ENCODE data around the gene TTC27.

Gene TTC27

GRCh38 chr2:32804205-32804604 lies 176.4 kb downstream of the TTC27 start:
- no peak for DNase-seq (ENCODE audit: low read depth in 2 of 3, low spot score in 2 of 3)

GRCh38 chr2:32805104-32806095 lies 177.6 kb downstream of the TTC27 start:
- no peak for DNase-seq (ENCODE audit: low read depth in 2 of 3, low spot score in 2 of 3)

- no peak for DNase-seq (ENCODE audit: low read depth in 2 of 3, low spot score in 2 of 3)
Observed at GRCh38 chr2:32806857-32807256, 179.0 kb downstream of the TTC27 start.

- DNase-seq (ENCODE audit: low read depth in 2 of 3, low spot score in 2 of 3), result no peak
Observed at GRCh38 chr2:32807662-32808061, 179.8 kb downstream of the TTC27 start.

- DNase-seq (ENCODE audit: low read depth in 2 of 3, low spot score in 2 of 3), result no peak
Observed at GRCh38 chr2:32810909-32811495, 183.2 kb downstream of the TTC27 start.

GRCh38 chr2:32811696-32812095 lies 183.8 kb downstream of the TTC27 start:
- DNase-seq (ENCODE audit: low read depth in 2 of 3, low spot score in 2 of 3), result no peak

- DNase-seq (ENCODE audit: low read depth in 2 of 3, low spot score in 2 of 3), result no peak
Observed at GRCh38 chr2:32812316-32812715, 184.5 kb downstream of the TTC27 start.

GRCh38 chr2:32820088-32820487 lies 192.2 kb downstream of the TTC27 start:
- DNase-seq (ENCODE audit: low read depth in 2 of 3, low spot score in 2 of 3), result no peak

GRCh38 chr2:32820701-32821100 lies 192.9 kb downstream of the TTC27 start:
- no peak for DNase-seq (ENCODE audit: low read depth in 2 of 3, low spot score in 2 of 3)

GRCh38 chr2:32824070-32824809 lies 196.4 kb downstream of the TTC27 start:
- DNase-seq (ENCODE audit: low read depth in 2 of 3, low spot score in 2 of 3), result no peak

GRCh38 chr2:32825291-32825712 lies 197.5 kb downstream of the TTC27 start:
- DNase-seq (ENCODE audit: low read depth in 2 of 3, low spot score in 2 of 3), result no peak

- DNase-seq (ENCODE audit: low read depth in 2 of 3, low spot score in 2 of 3), result no peak
Observed at GRCh38 chr2:32830196-32830595, 202.3 kb downstream of the TTC27 start.

- no peak for DNase-seq (ENCODE audit: low read depth in 2 of 3, low spot score in 2 of 3)
Observed at GRCh38 chr2:32832821-32833220, 205.0 kb downstream of the TTC27 start.

GRCh38 chr2:32833709-32834108 lies 205.9 kb downstream of the TTC27 start:
- no peak for DNase-seq (ENCODE audit: low read depth in 2 of 3, low spot score in 2 of 3)

GRCh38 chr2:32835148-32835547 lies 207.3 kb downstream of the TTC27 start:
- DNase-seq (ENCODE audit: low read depth in 2 of 3, low spot score in 2 of 3), result no peak

- no peak for DNase-seq (ENCODE audit: low read depth in 2 of 3, low spot score in 2 of 3)
Observed at GRCh38 chr2:32836933-32837332, 209.1 kb downstream of the TTC27 start.

GRCh38 chr2:32838418-32838817 lies 210.6 kb downstream of the TTC27 start:
- no peak for DNase-seq (ENCODE audit: low read depth in 2 of 3, low spot score in 2 of 3)

- DNase-seq (ENCODE audit: low read depth in 2 of 3, low spot score in 2 of 3), result no peak
Observed at GRCh38 chr2:32838949-32839348, 211.1 kb downstream of the TTC27 start.

GRCh38 chr2:32841931-32842898 lies 214.4 kb downstream of the TTC27 start:
- no peak for DNase-seq (ENCODE audit: low read depth in 2 of 3, low spot score in 2 of 3)

GRCh38 chr2:32843699-32844098 lies 215.8 kb downstream of the TTC27 start:
- no peak for DNase-seq (ENCODE audit: low read depth in 2 of 3, low spot score in 2 of 3)

- no peak for DNase-seq (ENCODE audit: low read depth in 2 of 3, low spot score in 2 of 3)
Observed at GRCh38 chr2:32844253-32844652, 216.4 kb downstream of the TTC27 start.

Measured in activated CD8-positive, alpha-beta memory T cell treated with anti-CD3 and anti-CD28 coated beads for 48 hours (primary cell).